NCI-H524 (cell line): ENCODE data around the gene JAK1.
"Not testable (repeated sequence)": the region's sequence is repeated elsewhere in the genome, so short reads cannot be mapped to it uniquely, and the experiment has no call there.

Source experiments
- DNase-seq, 2 experiments: peaks; one replicate each; lab custom pipeline; 2025; lab: John Stamatoyannopoulos, UW

The JAK1 gene

GRCh38 chr1:64839732-64840405, 126.5 kb downstream of the JAK1 start:
- no peak for DNase-seq

GRCh38 chr1:64839261-64839660, 127.1 kb downstream of the JAK1 start:
- no peak for DNase-seq

- DNase-seq: no peak
Measured at GRCh38 chr1:64838486-64838885, 127.9 kb downstream of the JAK1 start.

GRCh38 chr1:64836802-64837201, 129.5 kb downstream of the JAK1 start:
- DNase-seq: no peak

GRCh38 chr1:64834734-64835133, 131.6 kb downstream of the JAK1 start:
- no peak for DNase-seq

GRCh38 chr1:64830030-64830651, 136.2 kb downstream of the JAK1 start:
- DNase-seq: no peak

GRCh38 chr1:64829411-64830029, 136.8 kb downstream of the JAK1 start:
- no peak for DNase-seq

GRCh38 chr1:64828829-64829228, 137.5 kb downstream of the JAK1 start:
- no peak for DNase-seq

- DNase-seq: no peak
Measured at GRCh38 chr1:64826991-64827390, 139.4 kb downstream of the JAK1 start.

- DNase-seq: peak; percentile 50 to 77
Measured at GRCh38 chr1:64823691-64824476, 142.5 kb downstream of the JAK1 start.

GRCh38 chr1:64822621-64823020, 143.7 kb downstream of the JAK1 start:
- DNase-seq: no peak

GRCh38 chr1:64820572-64820971, 145.8 kb downstream of the JAK1 start:
- not testable (repeated sequence) for DNase-seq

GRCh38 chr1:64817364-64817763, 149.0 kb downstream of the JAK1 start:
- DNase-seq: not testable (repeated sequence)

GRCh38 chr1:64814427-64814826, 151.9 kb downstream of the JAK1 start:
- no peak for DNase-seq

- DNase-seq: no peak
Measured at GRCh38 chr1:64811131-64811530, 155.2 kb downstream of the JAK1 start.

- no peak for DNase-seq
Measured at GRCh38 chr1:64810001-64810400, 156.3 kb downstream of the JAK1 start.

- DNase-seq: no peak
Measured at GRCh38 chr1:64809309-64809708, 157.0 kb downstream of the JAK1 start.

- no peak for DNase-seq
Measured at GRCh38 chr1:64801851-64802523, 164.4 kb downstream of the JAK1 start.

GRCh38 chr1:64798872-64799271, 167.5 kb downstream of the JAK1 start:
- no peak for DNase-seq

GRCh38 chr1:64790832-64791487, 175.4 kb downstream of the JAK1 start:
- DNase-seq: no peak
